VCaP (cell line): ENCODE data around the gene STARD13.

Experiments used
- H3K27ac ChIP-seq: fragments of 450-650 bp; 2 replicates; pipeline ENCODE4 v1.5.1; 2017
- TF ChIP-seq, protein P1 (sequence below): fragments of 450-650 bp; conservative IDR thresholded peaks from 2 replicates; pipeline ENCODE4 v1.5.1; 2017; ENCODE audit warnings: mild to moderate bottlenecking, moderate library complexity

STARD13 gene

DNA sequence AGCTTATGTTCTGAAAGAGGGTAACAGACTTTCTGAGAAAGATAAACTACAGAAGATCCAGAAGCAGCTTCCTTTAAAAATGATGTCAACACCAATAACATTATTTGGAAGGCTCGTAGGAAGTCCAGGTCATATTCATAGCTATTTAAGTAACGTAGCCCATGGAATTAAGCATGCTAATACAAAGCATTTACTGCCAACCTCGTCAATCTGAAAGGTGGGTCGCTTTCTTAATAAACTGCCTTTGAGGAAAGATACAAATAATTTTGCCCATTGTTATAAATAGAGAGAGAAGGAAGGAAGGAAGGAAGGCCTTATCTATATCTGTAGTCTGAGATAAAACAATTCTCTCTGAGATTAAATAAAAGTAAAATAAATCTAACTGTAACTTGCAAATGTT, 80.3 kb downstream of the STARD13 start:
- peak overlapping the region; percentile 22 for H3K27ac ChIP-seq

DNA sequence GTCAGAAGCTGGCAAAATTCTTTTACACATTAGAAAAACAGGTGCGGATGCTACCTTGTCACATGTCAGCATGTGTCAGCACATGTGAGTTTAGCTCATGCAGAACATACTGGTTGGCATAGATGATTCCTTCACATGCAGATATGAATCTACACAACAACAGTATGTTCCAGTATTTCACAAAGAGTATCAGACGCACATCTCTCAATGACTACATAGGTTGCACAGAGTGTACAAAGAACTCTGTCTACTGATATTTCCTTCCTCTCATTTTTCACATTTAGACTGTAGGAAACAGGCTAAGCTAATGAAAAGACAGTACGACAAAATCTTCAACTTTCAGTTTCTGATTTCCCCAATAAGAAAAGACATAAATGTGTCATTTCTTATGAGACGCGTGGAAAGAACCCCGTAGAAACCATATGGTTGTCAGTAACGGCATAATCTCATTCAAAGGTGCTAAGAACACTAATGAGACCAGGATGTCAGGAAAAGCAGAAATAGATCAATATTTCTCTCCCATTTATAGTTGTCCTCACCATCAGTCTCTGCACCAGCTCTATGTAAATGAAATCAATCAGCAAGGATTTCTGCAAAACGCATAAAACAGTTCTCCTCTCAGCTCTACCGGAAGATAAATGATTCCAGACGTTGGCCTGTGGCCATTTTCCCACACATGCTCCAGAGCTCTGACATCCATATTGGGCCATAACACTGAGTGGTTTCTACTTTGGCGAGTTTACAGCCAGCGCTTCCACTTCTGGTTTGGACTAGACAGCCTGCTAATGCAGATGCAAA, 81.2 kb downstream of the STARD13 start:
- no peak overlapping the region for H3K27ac ChIP-seq
- TF ChIP-seq, protein P1, sequence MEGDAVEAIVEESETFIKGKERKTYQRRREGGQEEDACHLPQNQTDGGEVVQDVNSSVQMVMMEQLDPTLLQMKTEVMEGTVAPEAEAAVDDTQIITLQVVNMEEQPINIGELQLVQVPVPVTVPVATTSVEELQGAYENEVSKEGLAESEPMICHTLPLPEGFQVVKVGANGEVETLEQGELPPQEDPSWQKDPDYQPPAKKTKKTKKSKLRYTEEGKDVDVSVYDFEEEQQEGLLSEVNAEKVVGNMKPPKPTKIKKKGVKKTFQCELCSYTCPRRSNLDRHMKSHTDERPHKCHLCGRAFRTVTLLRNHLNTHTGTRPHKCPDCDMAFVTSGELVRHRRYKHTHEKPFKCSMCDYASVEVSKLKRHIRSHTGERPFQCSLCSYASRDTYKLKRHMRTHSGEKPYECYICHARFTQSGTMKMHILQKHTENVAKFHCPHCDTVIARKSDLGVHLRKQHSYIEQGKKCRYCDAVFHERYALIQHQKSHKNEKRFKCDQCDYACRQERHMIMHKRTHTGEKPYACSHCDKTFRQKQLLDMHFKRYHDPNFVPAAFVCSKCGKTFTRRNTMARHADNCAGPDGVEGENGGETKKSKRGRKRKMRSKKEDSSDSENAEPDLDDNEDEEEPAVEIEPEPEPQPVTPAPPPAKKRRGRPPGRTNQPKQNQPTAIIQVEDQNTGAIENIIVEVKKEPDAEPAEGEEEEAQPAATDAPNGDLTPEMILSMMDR: no peak

More for the DNA sequence above, 80.3 kb downstream of the STARD13 start:
- TF ChIP-seq, protein P1: no peak

GRCh38 chr13:33202644-33203169, 82.8 kb downstream of the STARD13 start:
- no peak overlapping the region for H3K27ac ChIP-seq
- TF ChIP-seq, protein P1: no peak

GRCh38 chr13:33201659-33202058, 83.9 kb downstream of the STARD13 start:
- H3K27ac ChIP-seq: no peak overlapping the region
- TF ChIP-seq, protein P1: no peak

DNA sequence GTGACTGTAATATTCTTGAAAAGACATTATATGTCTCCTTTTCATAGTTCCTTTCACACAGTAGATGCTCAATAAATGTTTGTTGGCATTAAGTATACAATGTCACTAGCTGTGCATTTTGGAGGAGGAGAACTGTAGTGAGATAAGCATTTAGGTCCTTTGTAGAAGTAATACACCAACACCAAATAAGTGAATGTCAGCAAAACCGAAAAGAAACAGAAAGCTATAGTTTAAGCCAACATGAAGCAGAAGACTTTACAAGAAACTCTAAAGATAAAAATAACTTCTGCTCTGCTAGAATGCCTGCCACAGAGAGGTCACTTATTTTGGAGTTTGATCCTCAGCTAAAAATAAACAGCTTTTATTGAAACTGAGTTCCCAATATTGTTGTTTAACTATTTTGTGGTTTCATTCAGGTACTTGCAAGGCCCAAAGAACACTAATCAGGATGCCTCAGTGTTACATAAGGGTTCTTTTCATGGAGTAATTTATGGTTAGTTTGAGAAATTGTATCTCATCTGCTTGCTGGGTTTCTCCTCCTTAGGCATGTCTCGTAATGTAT, 86.2 kb downstream of the STARD13 start:
- TF ChIP-seq, protein P1: no peak
- no peak overlapping the region for H3K27ac ChIP-seq

DNA sequence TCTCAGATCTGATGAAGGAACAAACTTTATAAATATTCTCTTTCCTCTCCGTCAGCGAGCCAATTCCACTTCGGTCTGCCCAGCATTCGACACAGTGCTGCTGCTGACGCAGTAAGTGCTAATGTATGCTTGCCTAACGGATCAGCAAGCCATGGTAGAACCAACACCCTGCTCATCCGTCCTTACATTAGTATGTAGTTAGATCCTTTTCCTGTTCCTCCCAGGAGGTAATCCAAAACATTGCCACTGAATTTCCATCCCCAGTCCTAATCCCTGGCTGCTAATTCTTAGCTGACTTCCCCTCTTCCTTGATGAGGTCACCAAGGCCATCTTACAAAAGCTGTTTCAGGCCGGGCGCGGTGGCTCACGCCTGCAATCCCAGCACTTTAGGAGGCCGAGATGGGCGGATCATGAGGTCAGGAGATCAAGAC, 88.0 kb downstream of the STARD13 start:
- TF ChIP-seq, protein P1: no peak
- H3K27ac ChIP-seq: peak overlapping the region; percentile 34

DNA sequence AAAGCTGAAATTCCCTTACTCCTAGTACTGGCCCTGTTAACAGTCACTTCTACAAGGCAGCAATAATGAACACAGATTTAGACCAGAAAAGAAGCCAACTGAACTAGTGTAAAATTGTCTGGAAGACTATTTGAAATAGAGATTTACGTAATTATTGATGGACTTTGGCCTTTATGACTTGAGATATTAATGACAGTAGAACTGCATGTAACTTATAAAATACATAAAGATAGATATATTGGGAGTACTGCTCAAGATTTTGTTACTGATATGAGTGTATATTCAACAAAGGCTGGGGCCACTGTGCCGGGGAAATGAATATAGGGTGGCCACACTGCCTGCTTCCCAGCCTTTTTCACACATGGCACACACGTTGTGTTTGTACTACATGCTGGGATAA, 88.8 kb downstream of the STARD13 start:
- peak overlapping the region; percentile 34 for H3K27ac ChIP-seq
- TF ChIP-seq, protein P1: no peak
